B cell (primary cell): Measurements from ENCODE around the gene STIM1. TPM values are rescaled to one million over a fixed set of nuclear protein-coding genes. Genes with fewer than 3 reads are reported as not detected.

Experiments
- ATAC-seq: fragments of 200-7000 bp; cut with Tn5 transposase; one replicate; pipeline ENCODE4 v1.10.0; 2021; ENCODE audit warnings: low read depth, mild to moderate bottlenecking, moderate number of reproducible peaks, moderate library complexity
- CTCF ChIA-PET: fragments of 350-600 bp; sonication (Branson Sonifier 250); formaldehyde crosslinking; loops from one replicate; lab custom pipeline; 2021; ENCODE audit warnings: antibody characterized with exemption, inconsistent platforms; lab: Charles Lee
- POLR2A ChIA-PET: fragments of 350-600 bp; sonication (Branson Sonifier 250); formaldehyde crosslinking; loops from one replicate; lab custom pipeline; 2021; ENCODE audit warnings: antibody characterized with exemption; lab: Charles Lee
- DNase-seq: peaks from one replicate; pipeline ENCODE4 v3.0.0; 2013
- H2AFZ ChIP-seq: 2 replicates; pipeline ENCODE4 v1.6.1; 2012; ENCODE audit warnings: mild to moderate bottlenecking, low read depth, low read length; ENCODE audit not compliant: insufficient read depth, poor library complexity, severe bottlenecking
- H3K27ac ChIP-seq, 2 donors: 1 replicate in 1 of 2; 2 replicates in 1 of 2; pipeline ENCODE4 v1.5.1; 2012 to 2013; ENCODE audit warnings: low read length in 2 of 2, mild to moderate bottlenecking in 2 of 2, moderate library complexity in 1 of 2
- H3K27me3 ChIP-seq, 4 experiments: fragments of 200-600 bp in 1 of 4; sonication (generic) in 1 of 4; replicated peaks in 1 of 4; 1 replicate in 2 of 4; 2 replicates in 2 of 4; pipeline versions ENCODE4 v1.6.1 to v1.7.0; 2013 to 2016; ENCODE audit warnings: low read length in 3 of 4, mild to moderate bottlenecking in 2 of 4, mixed read lengths in 1 of 4, moderate library complexity in 1 of 4; ENCODE audit not compliant: insufficient read depth in 4 of 4, control insufficient read depth in 3 of 4; ENCODE audit errors: control extremely low read depth in 1 of 4
- H3K36me3 ChIP-seq, 2 experiments: replicated peaks in 1 of 2; 1 replicate in 1 of 2; 2 replicates in 1 of 2; pipeline versions ENCODE4 v1.6.1 to v1.7.1; 2013; ENCODE audit warnings: low read length in 1 of 2; ENCODE audit not compliant: insufficient read depth in 2 of 2, control insufficient read depth in 1 of 2; ENCODE audit errors: control extremely low read depth in 1 of 2, extremely low read depth in 1 of 2
- H3K4me1 ChIP-seq, 2 donors: fragments of 200-600 bp in 1 of 2; sonication (generic) in 1 of 2; 1 replicate in 1 of 2; 2 replicates in 1 of 2; pipeline versions ENCODE4 v1.5.1 to v1.6.1; 2013 to 2017; ENCODE audit warnings: low read length in 2 of 2; ENCODE audit not compliant: control insufficient read depth in 2 of 2, insufficient read depth in 2 of 2
- H3K4me2 ChIP-seq: replicated peaks from 2 replicates; pipeline ENCODE3; 2012; ENCODE audit warnings: mild to moderate bottlenecking, low read depth, low read length; ENCODE audit not compliant: poor library complexity, severe bottlenecking
- H3K4me3 ChIP-seq, 5 experiments: fragments of 200-600 bp in 1 of 5; sonication (generic) in 1 of 5; 1 replicate in 3 of 5; 2 replicates in 2 of 5; pipeline versions ENCODE4 v1.5.1 to v1.7.0; 2011 to 2016; ENCODE audit warnings: low read length in 4 of 5, mild to moderate bottlenecking in 4 of 5, low read depth in 2 of 5, control low read depth in 1 of 5, moderate library complexity in 1 of 5; ENCODE audit not compliant: insufficient read depth in 1 of 5; ENCODE audit errors: control extremely low read depth in 1 of 5, extremely low read depth in 1 of 5
- H3K79me2 ChIP-seq: fragments of 200-600 bp; sonication (generic); one replicate; pipeline ENCODE4 v1.6.0; 2016; ENCODE audit warnings: low read length; ENCODE audit not compliant: control insufficient read depth, insufficient read depth
- H3K9ac ChIP-seq: fragments of 200-600 bp; sonication (generic); 2 replicates; pipeline ENCODE4 v1.6.1; 2017; ENCODE audit warnings: mild to moderate bottlenecking, low read length, moderate library complexity
- H3K9me3 ChIP-seq, 3 donors: one replicate each; pipeline versions ENCODE4 v1.6.1 to v1.7.1; 2013; ENCODE audit warnings: low read length in 2 of 3; ENCODE audit not compliant: control insufficient read depth in 2 of 3, insufficient read depth in 1 of 3; ENCODE audit errors: control extremely low read depth in 1 of 3
- H4K20me1 ChIP-seq: 2 replicates; pipeline ENCODE4 v1.6.0; 2012; ENCODE audit warnings: mild to moderate bottlenecking, low read length; ENCODE audit not compliant: insufficient read depth, control insufficient read depth, poor library complexity, severe bottlenecking
- H3K27ac Mint-ChIP-seq: one replicate; pipeline ENCODE4 v1.8.0; 2021; ENCODE audit warnings: mixed read lengths
- H3K27me3 Mint-ChIP-seq: one replicate; pipeline ENCODE4 v1.8.0; 2021; ENCODE audit warnings: mixed read lengths
- H3K4me1 Mint-ChIP-seq: one replicate; pipeline ENCODE4 v1.8.0; 2021; ENCODE audit warnings: mixed read lengths
- H3K4me3 Mint-ChIP-seq: one replicate; pipeline ENCODE4 v1.8.0; 2021; ENCODE audit warnings: mixed read lengths
- H3K9me3 Mint-ChIP-seq: one replicate; pipeline ENCODE4 v1.8.0; 2022; ENCODE audit warnings: mixed read lengths; ENCODE audit not compliant: insufficient read depth
- CTCF ChIP-seq: fragments of 200-600 bp; IDR thresholded peaks from one replicate; pipeline ENCODE4 v1.8.0; 2022; ENCODE audit warnings: antibody characterized with exemption, mild to moderate bottlenecking
- EZH2 ChIP-seq: IDR thresholded peaks from 2 replicates; pipeline ENCODE4 v1.6.1; 2012; ENCODE audit warnings: borderline replicate concordance, low read depth, mild to moderate bottlenecking, moderate library complexity, low read length; ENCODE audit not compliant: insufficient read depth, poor library complexity, severe bottlenecking
- whole genome bisulfite sequencing: methylation state at CpG from one replicate; pipeline ENCODE4 v1.1.5; 2013; ENCODE audit warnings: missing lambda C conversion rate; ENCODE audit not compliant: insufficient coverage; 5-methylcytosine and 5-hydroxymethylcytosine counted together
- intact Hi-C: fragments of 100-400 bp; cut with micrococcal nuclease; formaldehyde crosslinking; loops from one replicate; pipeline ENCODE4 v1.10.0; 2022
- polyA plus RNA-seq: library from polyadenylated mRNA; depleted of rRNA; stranded (reverse); fragments of >200 nt; gene quantifications from 2 replicates; pipeline ENCODE4 v1.2.3, GENCODE V29; 2012
- total RNA-seq, 2 donors: library from RNA; stranded (reverse); fragments of 120-200 nt in 1 of 2; gene quantifications; 1 replicate in 1 of 2; 2 replicates in 1 of 2; pipeline versions ENCODE4 v1.2.3 to v1.2.4, GENCODE V29; 2013 to 2022

Gene STIM1
- total and polyA plus RNA-seq, 2 donors (not counting 1 experiment from before 2014, with no cell fraction given), result 59.4 to 76.7 TPM

- Histone ChIP-seq H3K4me1 (no peaks in the 10 kb centered on the region), H3K27me3 (no peaks in the 10 kb centered on the region), H4K20me1 (peaks cover 27% of the 10 kb centered on the region), H3K4me3 (no peak overlapping the region), H3K36me3 (no peaks in the 10 kb centered on the region), H3K9ac (no peak overlapping the region), H3K27ac (no peak overlapping the region), H3K4me2 (no peak overlapping the region), H3K9me3 (peaks cover 0 to 4% (median 0%) of the 10 kb centered on the region in 3 donors), H2AFZ (no peak overlapping the region), H3K79me2 (peaks cover 56% of the 10 kb centered on the region)
- whole genome bisulfite sequencing, result 93% methylated on average over 3 of the region's 3 CpGs
- H3K4me1 Mint-ChIP-seq, result peaks cover 48% of the 10 kb centered on the region
- ATAC-seq, result no peak
- H3K27me3 Mint-ChIP-seq, result no peaks in the 10 kb centered on the region
- CTCF ChIA-PET, result interaction anchor here (0.8 to 1.8 kb wide), 4 partner anchors 55 to 208 kb away, joined by 3 to 6 read pairs (median 3); partner anchors contain the start of gene STIM1
- no peak for TF ChIP-seq EZH2
- intact Hi-C loops, result loop anchor here (10.0 kb wide), 1 partner anchor 72 kb away; no protein-coding TSS in a partner anchor
- POLR2A ChIA-PET, result no interaction called here
- no peaks in the 10 kb centered on the region for H3K9me3 Mint-ChIP-seq
- no peak overlapping the region for H3K4me3 Mint-ChIP-seq
- no peak for DNase-seq
- H3K27ac Mint-ChIP-seq, result no peak overlapping the region
These were observed 161.7 kb downstream of the STIM1 start for GRCh38 chr11:4017129-4017528.

GRCh38 chr11:4018641-4019040, 163.2 kb downstream of the STIM1 start:
- Histone ChIP-seq H3K4me1 (no peaks in the 10 kb centered on the region), H3K27me3 (no peaks in the 10 kb centered on the region), H3K4me2 (no peak overlapping the region), H3K27ac (no peak overlapping the region), H3K36me3 (peaks cover 1 to 5% of the 10 kb centered on the region in 2 experiments), H3K9ac (no peak overlapping the region), H3K79me2 (peaks cover 59% of the 10 kb centered on the region), H2AFZ (no peak overlapping the region), H4K20me1 (peaks cover 30% of the 10 kb centered on the region), H3K9me3 (peaks cover 0 to 12% (median 3%) of the 10 kb centered on the region in 3 donors), H3K4me3 (no peak overlapping the region)
- H3K27ac Mint-ChIP-seq, result no peak overlapping the region
- DNase-seq (no peak), ATAC-seq (no peak)
- 94% methylated on average over 2 of the region's 2 CpGs for WGBS
- H3K4me1 Mint-ChIP-seq, result peaks cover 40% of the 10 kb centered on the region
- no peak overlapping the region for H3K4me3 Mint-ChIP-seq
- intact Hi-C loops, result loop anchor here (10.0 kb wide), 1 partner anchor 74 kb away; no protein-coding TSS in a partner anchor
- H3K9me3 Mint-ChIP-seq, result peaks cover 2% of the 10 kb centered on the region
- no peaks in the 10 kb centered on the region for H3K27me3 Mint-ChIP-seq
- POLR2A ChIA-PET, result interaction anchor here (0.6 to 0.8 kb wide), 2 partner anchors 9 to 60 kb away, joined by 3 read pairs; no protein-coding TSS in a partner anchor
- CTCF ChIA-PET, result interaction anchor here (0.7 to 1.8 kb wide), 2 partner anchors 12 to 54 kb away, joined by 3 to 6 read pairs; no protein-coding TSS in a partner anchor
- TF ChIP-seq CTCF (no peak), EZH2 (no peak)
